Heart right ventricle (tissue), 16 donors: ENCODE measurements around the gene HMCN2. TPM values are rescaled to one million over a fixed set of nuclear protein-coding genes. Genes with fewer than 3 reads are reported as not detected.

Experiments used
- ATAC-seq, 8 donors: fragments of 200-7000 bp; cut with Tn5 transposase; one replicate each; pipeline ENCODE4 v1.9.1; 2020; ENCODE audit warnings: mild to moderate bottlenecking in 8 of 8, moderate library complexity in 8 of 8, moderate number of reproducible peaks in 1 of 8
- DNase-seq, 2 donors: peaks; one replicate each; pipeline ENCODE4 v3.0.0-alpha.2; 2020
- H3K27ac ChIP-seq, 10 donors: fragments of 200-600 bp; sonication (generic) in 2 of 10; one replicate each; pipeline versions ENCODE4 v1.5.0 to v1.8.0; 2020 to 2022; ENCODE audit warnings: mild to moderate bottlenecking in 3 of 10
- H3K27me3 ChIP-seq, 7 donors: fragments of 200-600 bp; one replicate each; pipeline ENCODE4 v1.8.0; 2021 to 2022; ENCODE audit warnings: mild to moderate bottlenecking in 2 of 7
- H3K36me3 ChIP-seq, 9 donors: fragments of 200-600 bp; sonication (generic) in 1 of 9; one replicate each; pipeline versions ENCODE4 v1.5.0 to v1.8.0; 2020 to 2022; ENCODE audit warnings: mild to moderate bottlenecking in 2 of 9
- H3K4me1 ChIP-seq, 9 donors: fragments of 200-600 bp; sonication (generic) in 1 of 9; one replicate each; pipeline versions ENCODE4 v1.5.0 to v1.8.0; 2020 to 2022; ENCODE audit warnings: mild to moderate bottlenecking in 4 of 9
- H3K4me3 ChIP-seq, 10 donors: fragments of 200-600 bp; sonication (generic) in 2 of 10; one replicate each; pipeline versions ENCODE4 v1.5.0 to v1.8.0; 2020 to 2022; ENCODE audit warnings: mild to moderate bottlenecking in 7 of 10, moderate library complexity in 2 of 10
- H3K9me3 ChIP-seq, 11 donors: fragments of 200-600 bp in 10 of 11; sonication (generic) in 2 of 11; one replicate each; pipeline versions ENCODE4 v1.5.0 to v1.8.0; 2013 to 2022; ENCODE audit warnings: mild to moderate bottlenecking in 2 of 11, control low read depth in 1 of 11, moderate library complexity in 1 of 11
- CTCF ChIP-seq, 9 donors: fragments of 200-600 bp; sonication (generic) in 2 of 9; IDR thresholded peaks; one replicate each; pipeline versions ENCODE4 v1.5.0 to v1.8.0; 2021 to 2022; ENCODE audit warnings: antibody characterized with exemption in 9 of 9, mild to moderate bottlenecking in 5 of 9, moderate library complexity in 1 of 9
- WGBS, 2 donors: extraction: QIAGEN DNeasy Blood & Tissue Kit; methylation state at CpG; one replicate each; pipeline ENCODE4 v1.1.7; 2013; ENCODE audit warnings: inconsistent platforms in 1 of 2; 5-methylcytosine and 5-hydroxymethylcytosine counted together
- intact Hi-C, 10 donors: fragments of 100-400 bp; cut with DNase I; formaldehyde crosslinking; loops; one replicate each; pipeline versions ENCODE4 v1.11.1 to v1.14.2; 2022
- polyA plus RNA-seq, 2 donors: library from polyadenylated mRNA; stranded (reverse); fragments of 200-250 nt; gene quantifications; one replicate each; pipeline ENCODE4 v1.2.3, GENCODE V29; 2013
- total RNA-seq, 10 donors: library from RNA; stranded (reverse); fragmentation: NEBNext Ultra II Directional in 3 of 10; extraction: Animal tissue kit (Norgen Biotek cat#: 25700) in 3 of 10; gene quantifications; one replicate each; pipeline versions ENCODE4 v1.2.1 to v1.2.4, GENCODE V29; 2021 to 2023
- donor health status: Arrhythmogenic right ventricular cardiomyopathy.
- donor health status: ischemic (EF 13 %, LVEDD 7.1; RV severe dilation, severe dysfunction).
- donor health status: healthy with polysubstance abuse.
- donor health status: DM: no; HTN: yes; CAD: no.
- donor health status: DM: no; HTN: no; CAD: no.
- donor health status: ischemic (EF 25% LVEDD 6.9; RV normal size, moderate dysfunction).
- donor health status: ischemic (EF 25% LVEDD 5.7; RV mildly dilated, moderate dysfunction).
- donor health status: healthy.
- donor health status: DM: yes; HTN: yes; CAD: no.
- donor health status: Ischemic cardiomyopathy.
- donor health status: ischemic (EF 35%, LVEDD 5.7; RV mildly dilated, moderate dysfunction).
- donor health status: nonischemic (EF 11% LVEDD 7.7; RV severe dilation, severe dysfunction).
- donor health status: DM: yes; HTN: yes; CAD: no.
- donor health status: PGD.
- donor health status: ischemic (EF 29% LVEDD 5.4; RV normal size, mild dysfunction).
- donor health status: nonischemic (EF 23%, LVEDD 6.1; RV moderate dilation, normal function).

Gene HMCN2
- total and polyA plus RNA-seq, 12 donors = 2.6 to 10.2 (median 4.9) TPM

- Histone ChIP-seq H3K4me1 (no peaks in the 10 kb centered on the region), H3K27ac (no peak overlapping the region), H3K4me3 (no peak overlapping the region), H3K9me3 (no peaks in the 10 kb centered on the region), H3K27me3 (peaks cover 0 to 33% (median 0%) of the 10 kb centered on the region in 7 donors), H3K36me3 (peaks cover 0 to 91% (median 5%) of the 10 kb centered on the region in 9 donors)
- TF ChIP-seq CTCF (IDR thresholded peaks at IDR 0.05) = no peak
- no peak for ATAC-seq
- intact Hi-C loops = loop anchor here in 1 of 10 donors (10.0 kb wide), 2 partner anchors 107 to 577 kb away; partner anchors contain the start of gene FUBP3
- no peak for DNase-seq
- 60 to 62% methylated on average over 13 of the region's 13 CpGs for WGBS, 2 donors
Measured at GRCh38 chr9:130467316-130467715, 201.8 kb downstream of the HMCN2 start.

- no peak for DNase-seq
- ATAC-seq = no peak
- Histone ChIP-seq H3K9me3 (no peaks in the 10 kb centered on the region), H3K4me1 (no peaks in the 10 kb centered on the region), H3K36me3 (peaks cover 0 to 87% (median 5%) of the 10 kb centered on the region in 9 donors), H3K27ac (no peak overlapping the region), H3K4me3 (no peak overlapping the region), H3K27me3 (peaks cover 0 to 33% (median 0%) of the 10 kb centered on the region in 7 donors)
- intact Hi-C loops = loop anchor here in 1 of 10 donors (10.0 kb wide), 2 partner anchors 106 to 576 kb away; partner anchors contain the start of gene FUBP3
- no peak for TF ChIP-seq CTCF (IDR thresholded peaks at IDR 0.05)
- WGBS, 2 donors = 80 to 87% methylated on average over 4 of the region's 4 CpGs
Measured at GRCh38 chr9:130468566-130468965, 203.0 kb downstream of the HMCN2 start.

GRCh38 chr9:130470269-130470668, 204.7 kb downstream of the HMCN2 start:
- H3K9me3 ChIP-seq = no peaks in the 10 kb centered on the region
- ATAC-seq = no peak
- no peak overlapping the region for H3K27ac ChIP-seq
- no peak for TF ChIP-seq CTCF (IDR thresholded peaks at IDR 0.05)
- DNase-seq = no peak
- no peaks in the 10 kb centered on the region for H3K4me1 ChIP-seq
- intact Hi-C loops = loop anchor here in 1 of 10 donors (10.0 kb wide), 1 partner anchor 55 kb away; no protein-coding TSS in a partner anchor
- 91 to 95% methylated on average over 10 of the region's 10 CpGs for WGBS, 2 donors
- peaks cover 0 to 76% (median 8%) of the 10 kb centered on the region in 9 donors for H3K36me3 ChIP-seq
- H3K27me3 ChIP-seq = peaks cover 0 to 33% (median 0%) of the 10 kb centered on the region in 7 donors
- H3K4me3 ChIP-seq = no peak overlapping the region

- H3K4me1 ChIP-seq = no peaks in the 10 kb centered on the region
- peaks cover 0 to 32% (median 0%) of the 10 kb centered on the region in 7 donors for H3K27me3 ChIP-seq
- no peak for DNase-seq
- no peak for ATAC-seq
- no peak overlapping the region for H3K4me3 ChIP-seq
- H3K9me3 ChIP-seq = no peaks in the 10 kb centered on the region
- peaks cover 0 to 72% (median 5%) of the 10 kb centered on the region in 9 donors for H3K36me3 ChIP-seq
- TF ChIP-seq CTCF (IDR thresholded peaks at IDR 0.05) = no peak
- intact Hi-C loops = loop anchor here in 1 of 10 donors (10.0 kb wide), 1 partner anchor 56 kb away; no protein-coding TSS in a partner anchor
- 90 to 93% methylated on average over 12 of the region's 12 CpGs for WGBS, 2 donors
- no peak overlapping the region for H3K27ac ChIP-seq
Measured at GRCh38 chr9:130470950-130471349, 205.4 kb downstream of the HMCN2 start.
